ENCODE measurements around the gene KIF1A. TPM values are rescaled to one million over a fixed set of nuclear protein-coding genes. Genes with fewer than 3 reads are reported as not detected.

The KIF1A gene
- total RNA-seq, 1 experiment from 2014 or later, result 279 TPM

DNA sequence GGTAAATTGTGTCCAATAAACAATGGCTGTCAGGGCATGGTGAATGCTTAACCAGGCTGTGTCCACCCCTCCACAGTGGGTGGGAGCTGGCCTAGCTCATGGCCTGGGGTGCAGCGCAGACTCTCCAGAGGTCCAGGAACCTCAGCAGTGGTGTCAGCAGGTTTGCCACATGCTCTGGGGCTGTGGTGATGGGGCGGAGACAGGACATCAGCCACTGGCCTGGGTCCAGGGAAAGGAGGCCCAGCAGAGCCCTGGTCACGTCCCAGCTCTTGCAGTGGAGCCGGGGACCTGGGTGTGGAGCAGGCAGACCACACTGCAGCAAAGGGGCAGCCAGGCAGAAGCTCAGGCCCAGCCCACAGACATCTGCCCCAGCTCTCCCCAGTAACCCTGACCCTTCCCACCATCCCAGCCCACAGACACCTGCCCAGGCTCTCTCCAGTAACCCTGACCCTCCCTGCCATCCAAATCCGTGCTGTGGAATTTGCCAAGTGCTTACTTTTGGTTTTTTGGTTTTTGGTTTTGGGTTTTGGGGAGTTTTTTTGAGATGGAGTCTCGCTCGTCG is 13.8 kb upstream of the KIF1A start:
- CTCF ChIA-PET, result interaction anchor here (1.0 to 1.5 kb wide), 3 partner anchors 14 to 83 kb away, joined by 3 to 4 read pairs (median 3); partner anchors contain the start of gene KIF1A
- H3K27ac Mint-ChIP-seq, result no peak overlapping the region
- no peaks in the 10 kb centered on the region for H3K9me3 Mint-ChIP-seq
- no peaks in the 10 kb centered on the region for H3K36me3 Mint-ChIP-seq
- no peak for DNase-seq (ENCODE audit: low spot score)
- H3K4me1 Mint-ChIP-seq, result no peaks in the 10 kb centered on the region
- ATAC-seq, result no peak
- POLR2A ChIA-PET, result interaction anchor here (1.0 kb wide), 1 partner anchor 14 kb away, joined by 3 read pairs; the partner anchor contains the start of gene KIF1A
- H3K4me3 Mint-ChIP-seq, result no peak overlapping the region
- peaks cover 30% of the 10 kb centered on the region for H3K27me3 Mint-ChIP-seq (ENCODE audit: low read depth)
- TF ChIP-seq, protein P1, sequence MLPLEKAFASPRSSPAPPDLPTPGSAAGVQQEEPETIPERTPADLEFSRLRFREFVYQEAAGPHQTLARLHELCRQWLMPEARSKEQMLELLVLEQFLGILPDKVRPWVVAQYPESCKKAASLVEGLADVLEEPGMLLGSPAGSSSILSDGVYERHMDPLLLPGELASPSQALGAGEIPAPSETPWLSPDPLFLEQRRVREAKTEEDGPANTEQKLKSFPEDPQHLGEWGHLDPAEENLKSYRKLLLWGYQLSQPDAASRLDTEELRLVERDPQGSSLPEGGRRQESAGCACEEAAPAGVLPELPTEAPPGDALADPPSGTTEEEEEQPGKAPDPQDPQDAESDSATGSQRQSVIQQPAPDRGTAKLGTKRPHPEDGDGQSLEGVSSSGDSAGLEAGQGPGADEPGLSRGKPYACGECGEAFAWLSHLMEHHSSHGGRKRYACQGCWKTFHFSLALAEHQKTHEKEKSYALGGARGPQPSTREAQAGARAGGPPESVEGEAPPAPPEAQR (CRISPR knock-in tag; IDR thresholded peaks at IDR 0.05), result no peak
- TF ChIP-seq, protein P2, sequence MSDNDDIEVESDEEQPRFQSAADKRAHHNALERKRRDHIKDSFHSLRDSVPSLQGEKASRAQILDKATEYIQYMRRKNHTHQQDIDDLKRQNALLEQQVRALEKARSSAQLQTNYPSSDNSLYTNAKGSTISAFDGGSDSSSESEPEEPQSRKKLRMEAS (CRISPR knock-in tag; IDR thresholded peaks at IDR 0.05), result no peak
- TF ChIP-seq NFYB (CRISPR knock-in tag; conservative IDR thresholded peaks at IDR 0.05; ENCODE audit: low read depth) (no peak), SP1 (CRISPR knock-in tag; conservative IDR thresholded peaks at IDR 0.05) (no peak), SMAD3 (CRISPR knock-in tag; IDR thresholded peaks at IDR 0.05; ENCODE audit: borderline replicate concordance) (no peak), FOXJ3 (CRISPR knock-in tag; IDR thresholded peaks at IDR 0.05; ENCODE audit: borderline replicate concordance) (no peak), MXD4 (CRISPR knock-in tag; IDR thresholded peaks at IDR 0.05; ENCODE audit: borderline replicate concordance) (no peak)
- TF ChIP-seq, protein P3, sequence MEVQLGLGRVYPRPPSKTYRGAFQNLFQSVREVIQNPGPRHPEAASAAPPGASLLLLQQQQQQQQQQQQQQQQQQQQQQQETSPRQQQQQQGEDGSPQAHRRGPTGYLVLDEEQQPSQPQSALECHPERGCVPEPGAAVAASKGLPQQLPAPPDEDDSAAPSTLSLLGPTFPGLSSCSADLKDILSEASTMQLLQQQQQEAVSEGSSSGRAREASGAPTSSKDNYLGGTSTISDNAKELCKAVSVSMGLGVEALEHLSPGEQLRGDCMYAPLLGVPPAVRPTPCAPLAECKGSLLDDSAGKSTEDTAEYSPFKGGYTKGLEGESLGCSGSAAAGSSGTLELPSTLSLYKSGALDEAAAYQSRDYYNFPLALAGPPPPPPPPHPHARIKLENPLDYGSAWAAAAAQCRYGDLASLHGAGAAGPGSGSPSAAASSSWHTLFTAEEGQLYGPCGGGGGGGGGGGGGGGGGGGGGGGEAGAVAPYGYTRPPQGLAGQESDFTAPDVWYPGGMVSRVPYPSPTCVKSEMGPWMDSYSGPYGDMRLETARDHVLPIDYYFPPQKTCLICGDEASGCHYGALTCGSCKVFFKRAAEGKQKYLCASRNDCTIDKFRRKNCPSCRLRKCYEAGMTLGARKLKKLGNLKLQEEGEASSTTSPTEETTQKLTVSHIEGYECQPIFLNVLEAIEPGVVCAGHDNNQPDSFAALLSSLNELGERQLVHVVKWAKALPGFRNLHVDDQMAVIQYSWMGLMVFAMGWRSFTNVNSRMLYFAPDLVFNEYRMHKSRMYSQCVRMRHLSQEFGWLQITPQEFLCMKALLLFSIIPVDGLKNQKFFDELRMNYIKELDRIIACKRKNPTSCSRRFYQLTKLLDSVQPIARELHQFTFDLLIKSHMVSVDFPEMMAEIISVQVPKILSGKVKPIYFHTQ (CRISPR knock-in tag; IDR thresholded peaks at IDR 0.05), result no peak
- TF ChIP-seq, protein P4, sequence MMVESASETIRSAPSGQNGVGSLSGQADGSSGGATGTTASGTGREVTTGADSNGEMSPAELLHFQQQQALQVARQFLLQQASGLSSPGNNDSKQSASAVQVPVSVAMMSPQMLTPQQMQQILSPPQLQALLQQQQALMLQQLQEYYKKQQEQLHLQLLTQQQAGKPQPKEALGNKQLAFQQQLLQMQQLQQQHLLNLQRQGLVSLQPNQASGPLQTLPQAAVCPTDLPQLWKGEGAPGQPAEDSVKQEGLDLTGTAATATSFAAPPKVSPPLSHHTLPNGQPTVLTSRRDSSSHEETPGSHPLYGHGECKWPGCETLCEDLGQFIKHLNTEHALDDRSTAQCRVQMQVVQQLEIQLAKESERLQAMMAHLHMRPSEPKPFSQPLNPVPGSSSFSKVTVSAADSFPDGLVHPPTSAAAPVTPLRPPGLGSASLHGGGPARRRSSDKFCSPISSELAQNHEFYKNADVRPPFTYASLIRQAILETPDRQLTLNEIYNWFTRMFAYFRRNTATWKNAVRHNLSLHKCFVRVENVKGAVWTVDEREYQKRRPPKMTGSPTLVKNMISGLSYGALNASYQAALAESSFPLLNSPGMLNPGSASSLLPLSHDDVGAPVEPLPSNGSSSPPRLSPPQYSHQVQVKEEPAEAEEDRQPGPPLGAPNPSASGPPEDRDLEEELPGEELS (CRISPR knock-in tag; IDR thresholded peaks at IDR 0.05), result no peak
- TF ChIP-seq, protein P5, sequence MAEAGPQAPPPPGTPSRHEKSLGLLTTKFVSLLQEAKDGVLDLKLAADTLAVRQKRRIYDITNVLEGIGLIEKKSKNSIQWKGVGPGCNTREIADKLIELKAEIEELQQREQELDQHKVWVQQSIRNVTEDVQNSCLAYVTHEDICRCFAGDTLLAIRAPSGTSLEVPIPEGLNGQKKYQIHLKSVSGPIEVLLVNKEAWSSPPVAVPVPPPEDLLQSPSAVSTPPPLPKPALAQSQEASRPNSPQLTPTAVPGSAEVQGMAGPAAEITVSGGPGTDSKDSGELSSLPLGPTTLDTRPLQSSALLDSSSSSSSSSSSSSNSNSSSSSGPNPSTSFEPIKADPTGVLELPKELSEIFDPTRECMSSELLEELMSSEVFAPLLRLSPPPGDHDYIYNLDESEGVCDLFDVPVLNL (CRISPR knock-in tag; IDR thresholded peaks at IDR 0.05; ENCODE audit: borderline replicate concordance, low read depth), result no peak

DNA sequence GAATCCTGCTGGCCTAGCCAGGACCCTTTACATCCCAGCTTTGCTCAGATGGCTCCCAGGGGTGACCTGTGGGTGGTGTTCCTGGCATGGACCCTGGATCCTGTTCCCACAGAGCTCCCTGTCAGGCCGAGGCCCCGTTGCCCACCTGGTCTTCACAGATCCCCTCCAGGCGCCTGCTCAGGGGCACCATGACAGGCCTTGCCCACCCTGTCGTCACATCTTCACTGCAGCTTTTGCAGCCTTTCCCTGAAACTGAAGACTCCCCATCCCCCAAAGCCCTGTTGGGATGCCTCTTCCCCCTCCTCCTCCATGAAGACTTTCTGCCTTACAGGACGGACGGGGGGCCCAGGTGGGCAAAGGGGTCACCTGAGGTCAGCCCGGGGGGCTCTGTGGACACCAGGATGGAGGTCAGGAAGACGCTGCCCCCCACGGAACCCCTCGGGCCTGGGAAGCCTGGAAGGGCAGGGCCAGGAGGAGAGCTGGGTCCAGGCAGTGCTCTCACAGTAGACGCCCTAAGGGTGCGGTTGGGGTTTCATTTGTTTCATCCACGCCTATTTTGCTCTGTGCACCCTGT is 13.0 kb upstream of the KIF1A start:
- POLR2A ChIA-PET, result no interaction called here
- CTCF ChIA-PET, result interaction anchor here (0.7 to 1.7 kb wide), 3 partner anchors 8 to 13 kb away, joined by 3 to 9 read pairs (median 4); partner anchors contain the start of gene KIF1A
- Mint-ChIP-seq H3K9me3 (no peaks in the 10 kb centered on the region), H3K27me3 (ENCODE audit: low read depth) (peaks cover 38% of the 10 kb centered on the region), H3K36me3 (no peaks in the 10 kb centered on the region), H3K27ac (no peak overlapping the region), H3K4me3 (no peak overlapping the region), H3K4me1 (no peaks in the 10 kb centered on the region)
- ATAC-seq (no peak), DNase-seq (ENCODE audit: low spot score) (no peak)
- TF ChIP-seq SP1 (CRISPR knock-in tag; conservative IDR thresholded peaks at IDR 0.05), result no peak
- TF ChIP-seq CBFB (CRISPR knock-in tag; IDR thresholded peaks at IDR 0.05; ENCODE audit: low read depth), result no peak
- TF ChIP-seq NR3C1 (CRISPR knock-in tag; conservative IDR thresholded peaks at IDR 0.05; ENCODE audit: low read depth), result no peak
- TF ChIP-seq TEAD1 (CRISPR knock-in tag; IDR thresholded peaks at IDR 0.05), result no peak
- TF ChIP-seq, protein P6, sequence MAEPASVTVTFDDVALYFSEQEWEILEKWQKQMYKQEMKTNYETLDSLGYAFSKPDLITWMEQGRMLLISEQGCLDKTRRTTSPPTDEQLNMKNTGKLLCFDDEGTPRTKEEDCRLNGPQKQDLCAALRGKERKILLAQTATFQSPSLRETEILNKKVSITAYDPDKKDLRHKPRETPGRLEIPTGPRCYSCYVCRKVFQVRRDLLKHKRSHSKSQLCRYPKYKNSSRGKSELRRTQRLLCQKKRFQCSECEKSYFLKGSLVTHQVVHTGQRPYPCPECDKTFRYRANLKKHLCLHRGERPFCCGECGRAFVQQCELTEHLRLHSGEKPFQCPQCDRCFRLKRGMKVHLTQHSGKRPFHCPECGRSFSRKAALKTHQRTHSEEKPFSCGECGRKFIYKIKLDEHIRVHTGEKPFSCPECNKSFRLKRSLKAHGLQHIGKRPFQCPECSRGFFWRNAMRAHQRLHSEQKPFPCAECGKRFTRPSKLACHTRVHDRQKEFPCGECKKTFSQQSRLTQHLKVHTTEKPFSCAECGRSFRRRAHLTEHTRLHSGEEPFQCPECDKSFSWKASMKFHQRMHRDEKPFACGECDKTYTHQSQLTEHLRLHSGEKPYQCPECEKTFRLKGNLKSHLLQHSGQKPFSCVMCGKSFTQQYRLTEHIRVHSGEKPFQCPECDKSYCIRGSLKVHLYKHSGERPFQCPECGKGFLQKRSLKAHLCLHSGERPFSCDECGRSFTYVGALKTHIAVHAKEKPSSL (CRISPR knock-in tag; conservative IDR thresholded peaks at IDR 0.05), result no peak
- TF ChIP-seq ESRRA (CRISPR knock-in tag; IDR thresholded peaks at IDR 0.05; ENCODE audit: borderline replicate concordance), result no peak
- no peak for TF ChIP-seq ZNF396 (CRISPR knock-in tag; IDR thresholded peaks at IDR 0.05; ENCODE audit: borderline replicate concordance)
- TF ChIP-seq, protein P7, sequence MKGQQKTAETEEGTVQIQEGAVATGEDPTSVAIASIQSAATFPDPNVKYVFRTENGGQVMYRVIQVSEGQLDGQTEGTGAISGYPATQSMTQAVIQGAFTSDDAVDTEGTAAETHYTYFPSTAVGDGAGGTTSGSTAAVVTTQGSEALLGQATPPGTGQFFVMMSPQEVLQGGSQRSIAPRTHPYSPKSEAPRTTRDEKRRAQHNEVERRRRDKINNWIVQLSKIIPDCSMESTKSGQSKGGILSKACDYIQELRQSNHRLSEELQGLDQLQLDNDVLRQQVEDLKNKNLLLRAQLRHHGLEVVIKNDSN (CRISPR knock-in tag; IDR thresholded peaks at IDR 0.05), result no peak
- no peak for TF ChIP-seq IRF2 (CRISPR knock-in tag; IDR thresholded peaks at IDR 0.05; ENCODE audit: borderline replicate concordance, low read depth)
